NB4 (cell line): ENCODE data around the gene AHCY.
A peak's percentile ranks its signal among the peaks of the same experiment; 100 is the strongest.
"Not testable (repeated sequence)": the region's sequence is repeated elsewhere in the genome, so short reads cannot be mapped to it uniquely, and the experiment has no call there.

Experiments used
- DNase-seq: peaks from one replicate; pipeline ENCODE4 v3.0.0; 2010; ENCODE audit warnings: low read depth
- H3K4me3 ChIP-seq: one replicate; pipeline ENCODE4 v1.5.1; 2011; ENCODE audit warnings: mild to moderate bottlenecking, low read depth, low read length, moderate library complexity
- CTCF ChIP-seq: IDR thresholded peaks from one replicate; pipeline ENCODE4 v1.5.1; 2012; ENCODE audit warnings: low read depth, low read length
- MAX ChIP-seq: IDR thresholded peaks from 2 replicates; pipeline ENCODE4 v1.6.1; 2011; ENCODE audit warnings: low read depth, low read length
- MYC ChIP-seq: IDR thresholded peaks from 2 replicates; pipeline ENCODE4 v1.6.1; 2011; ENCODE audit warnings: low read depth, low read length
- POLR2A ChIP-seq: IDR thresholded peaks from 2 replicates; pipeline ENCODE4 v1.6.1; 2011; ENCODE audit warnings: mild to moderate bottlenecking; ENCODE audit not compliant: insufficient read length; ENCODE audit errors: extremely low read depth

The AHCY gene

GRCh38 chr20:34250005-34250404 is 53.1 kb downstream of the AHCY start:
- TF ChIP-seq CTCF (no peak), MYC (no peak), POLR2A (no peak), MAX (no peak)
- no peak overlapping the region for H3K4me3 ChIP-seq
- DNase-seq, result no peak

- TF ChIP-seq MYC (peak; percentile 99), CTCF (no peak), MAX (peak; percentile 98)
- H3K4me3 ChIP-seq, result no peak overlapping the region
- peak; percentile 86 for DNase-seq
These were observed 53.9 kb downstream of the AHCY start for GRCh38 chr20:34249291-34249690.

GRCh38 chr20:34246126-34246626 is 57.0 kb downstream of the AHCY start:
- no peak for DNase-seq
- no peak for TF ChIP-seq MYC
- TF ChIP-seq MAX, result no peak
- TF ChIP-seq CTCF, result no peak
- no peak for TF ChIP-seq POLR2A
- no peak overlapping the region for H3K4me3 ChIP-seq

- TF ChIP-seq POLR2A (no peak), CTCF (no peak), MAX (no peak), MYC (no peak)
- no peak overlapping the region for H3K4me3 ChIP-seq
- DNase-seq, result no peak
These were observed 59.8 kb downstream of the AHCY start for GRCh38 chr20:34243377-34243776.

- TF ChIP-seq POLR2A (no peak), MYC (no peak), CTCF (no peak), MAX (no peak)
- DNase-seq, result no peak
- no peak overlapping the region for H3K4me3 ChIP-seq
These were observed 60.3 kb downstream of the AHCY start for GRCh38 chr20:34242879-34243278.

GRCh38 chr20:34242015-34242414 is 61.1 kb downstream of the AHCY start:
- H3K4me3 ChIP-seq, DNase-seq: not testable (repeated sequence)
